Measurements from ENCODE around the gene ZBTB25.
A peak's percentile ranks its signal among the peaks of the same experiment; 100 is the strongest.

ZBTB25 gene

GRCh38 chr14:64478634-64479250, 24.9 kb downstream of the ZBTB25 start:
- DNase-seq (ENCODE audit: low read depth in 2 of 2), result no peak

- no peak for DNase-seq (ENCODE audit: low read depth in 2 of 2)
These were observed 27.2 kb downstream of the ZBTB25 start for GRCh38 chr14:64476438-64476837.

GRCh38 chr14:64475585-64476273, 27.9 kb downstream of the ZBTB25 start:
- DNase-seq (ENCODE audit: low read depth in 2 of 2), result no peak

DNA sequence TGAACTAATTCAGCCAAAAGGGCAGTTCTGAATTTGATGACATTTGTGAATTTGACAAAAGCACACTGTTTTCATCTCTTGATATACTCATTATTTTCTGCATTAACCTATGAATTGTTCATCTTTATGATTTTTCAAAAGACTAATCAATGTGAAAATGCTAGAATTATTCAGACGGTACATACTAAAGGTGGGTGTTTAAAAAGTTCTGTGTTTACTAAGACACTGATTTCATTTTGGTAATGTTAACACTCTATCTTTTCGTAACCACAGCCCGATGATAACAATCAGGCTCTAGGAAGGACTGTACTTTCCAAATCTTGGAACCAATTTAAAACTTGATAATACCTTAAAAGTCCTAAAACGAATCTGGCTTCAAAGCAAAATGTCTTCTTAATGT, 28.9 kb downstream of the ZBTB25 start:
- DNase-seq (ENCODE audit: low read depth in 2 of 2), result no peak

GRCh38 chr14:64474041-64474440, 29.6 kb downstream of the ZBTB25 start:
- no peak for DNase-seq (ENCODE audit: low read depth in 2 of 2)

DNA sequence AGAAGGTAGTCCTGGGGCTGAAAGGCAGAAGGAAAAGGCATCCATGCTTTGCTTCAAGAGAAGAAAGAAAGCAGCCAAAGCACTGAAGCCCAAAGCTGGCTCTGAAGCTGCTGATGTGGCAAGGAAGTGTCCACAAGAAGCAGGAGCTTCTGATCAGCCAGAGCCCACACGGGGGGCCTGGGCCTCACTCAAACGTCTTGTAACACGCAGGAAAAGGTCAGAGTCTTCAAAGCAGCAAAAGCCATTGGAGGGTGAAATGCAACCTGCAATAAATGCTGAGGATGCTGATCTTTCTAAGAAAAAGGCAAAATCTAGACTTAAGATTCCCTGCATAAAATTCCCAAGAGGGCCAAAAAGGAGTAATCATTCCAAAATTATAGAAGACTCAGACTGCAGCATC, 35.2 kb downstream of the ZBTB25 start:
- no peak for DNase-seq (ENCODE audit: low read depth in 2 of 2)

- DNase-seq (ENCODE audit: low read depth in 2 of 2), result no peak
These were observed 36.1 kb downstream of the ZBTB25 start for GRCh38 chr14:64467566-64467965.

- DNase-seq (ENCODE audit: low read depth in 2 of 2), result no peak
These were observed 36.5 kb downstream of the ZBTB25 start for GRCh38 chr14:64467101-64467500.

GRCh38 chr14:64465831-64466554, 37.6 kb downstream of the ZBTB25 start:
- DNase-seq (ENCODE audit: low read depth in 2 of 2), result no peak

DNA sequence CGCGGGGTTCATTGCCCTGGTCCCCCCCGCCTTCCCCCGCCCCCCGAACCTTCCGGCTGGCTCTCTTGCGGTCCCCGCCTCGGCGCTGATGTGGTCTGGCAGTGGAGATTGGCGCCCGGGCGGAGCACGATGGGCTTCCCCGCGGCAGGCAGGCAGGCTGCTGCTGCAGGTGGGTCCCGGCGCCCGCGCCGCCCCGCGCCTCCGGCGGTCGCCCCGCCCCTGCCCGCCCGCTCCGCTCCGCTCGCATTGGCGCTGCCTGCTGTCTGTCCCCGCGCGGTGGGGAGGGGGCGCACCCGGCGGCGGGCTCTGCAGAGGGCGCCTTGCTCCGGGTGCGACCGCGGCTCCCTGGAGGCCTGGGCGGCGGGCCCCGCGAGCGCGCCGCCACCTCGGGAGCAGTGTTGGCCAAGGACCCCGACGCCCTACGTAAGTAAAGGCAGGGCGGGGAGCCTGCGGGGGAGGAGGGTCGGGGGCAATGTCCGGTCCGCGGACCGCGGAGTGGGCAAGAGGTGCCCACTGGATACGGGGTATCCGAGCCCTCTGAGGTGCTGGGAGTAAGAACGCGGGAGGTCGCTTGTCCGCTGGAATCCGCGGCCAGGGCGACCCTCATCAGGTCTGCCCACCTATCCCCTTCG, 38.3 kb downstream of the ZBTB25 start, which contains the start of gene AKAP5:
Gene AKAP5, plus strand, starts transcription at position 309 of the 632 bp plus-strand sequence. CDS start 2,896 bp downstream, outside the sequence.
- peak; percentile 24 to 59 for DNase-seq (ENCODE audit: low read depth in 2 of 2)

- no peak for DNase-seq (ENCODE audit: low read depth in 2 of 2)
These were observed 39.0 kb downstream of the ZBTB25 start for GRCh38 chr14:64464651-64465050.

GRCh38 chr14:64463873-64464272, 39.8 kb downstream of the ZBTB25 start:
- DNase-seq (ENCODE audit: low read depth in 2 of 2), result no peak

DNA sequence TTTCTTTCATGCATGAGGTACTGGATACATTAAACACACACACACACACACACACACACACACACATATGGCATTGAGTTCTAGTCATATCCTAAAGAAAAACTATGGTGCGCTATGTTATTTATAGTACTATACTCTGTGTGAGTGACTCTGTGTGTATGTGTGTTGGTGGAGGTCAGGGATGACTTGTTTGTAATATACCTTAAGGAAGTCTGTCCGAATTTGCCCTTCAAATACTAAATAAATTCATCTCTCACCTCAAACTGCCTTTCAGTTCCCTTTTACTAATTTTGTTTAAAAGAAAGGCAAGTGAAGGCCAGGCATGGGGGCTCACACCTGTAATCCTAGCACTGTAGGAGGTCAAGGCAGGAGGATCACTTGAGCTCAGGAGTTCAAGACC, 40.4 kb downstream of the ZBTB25 start:
- no peak for DNase-seq (ENCODE audit: low read depth in 2 of 2)

- DNase-seq (ENCODE audit: low read depth in 2 of 2), result no peak
These were observed 42.4 kb downstream of the ZBTB25 start for GRCh38 chr14:64461221-64461620.

DNA sequence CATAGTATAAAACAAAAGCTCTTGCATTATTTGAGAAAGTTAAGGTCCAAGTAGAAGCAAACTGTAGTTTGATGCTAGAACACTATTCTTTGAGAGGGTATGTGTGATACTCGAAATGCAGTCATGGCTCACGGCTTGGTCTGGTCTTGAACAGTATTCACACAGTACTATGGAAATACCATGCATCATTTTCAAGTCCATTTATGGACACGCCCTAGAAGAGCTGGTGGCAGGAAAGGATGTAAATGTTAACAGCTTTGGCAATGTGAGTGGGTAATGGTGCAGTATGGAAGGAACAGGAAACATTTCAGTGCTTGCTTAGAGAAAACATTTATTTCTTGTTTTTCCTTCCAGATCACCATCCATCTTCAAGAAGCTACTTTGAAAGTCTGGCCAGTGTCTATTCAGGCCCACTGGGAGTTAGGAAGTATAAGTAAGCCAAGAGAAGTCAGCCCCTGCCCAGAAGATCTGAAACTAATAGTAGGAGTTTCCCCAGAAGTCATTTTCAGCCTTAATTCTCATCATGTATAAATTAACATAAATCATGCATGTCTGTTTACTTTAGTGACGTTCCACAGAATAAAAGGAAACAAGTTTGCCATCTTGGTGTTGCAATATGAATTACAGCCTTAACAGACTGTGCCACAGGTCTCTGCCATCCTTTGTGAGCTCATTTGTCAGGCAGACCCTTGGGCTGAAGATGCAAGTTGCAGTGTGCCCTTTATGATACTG, 44.1 kb downstream of the ZBTB25 start:
- DNase-seq (ENCODE audit: low read depth in 2 of 2), result no peak

DNA sequence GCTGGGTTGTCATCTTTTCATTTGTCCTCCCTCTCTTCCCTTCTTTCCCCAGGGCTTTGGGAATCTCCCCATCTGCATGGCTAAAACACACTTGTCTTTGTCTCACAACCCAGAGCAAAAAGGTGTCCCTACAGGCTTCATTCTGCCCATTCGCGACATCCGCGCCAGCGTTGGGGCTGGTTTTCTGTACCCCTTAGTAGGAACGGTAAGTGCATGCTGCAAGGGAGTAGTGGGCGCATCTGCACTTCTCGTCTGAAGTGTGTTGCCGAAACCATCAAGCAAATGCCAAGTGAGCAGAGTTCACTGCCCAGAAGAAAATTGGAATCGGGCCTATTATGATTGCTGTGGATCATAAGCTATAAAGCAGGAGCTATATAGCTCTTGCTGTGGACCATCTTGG, 49.0 kb downstream of the ZBTB25 start:
- DNase-seq (ENCODE audit: low read depth in 2 of 2), result no peak

DNA sequence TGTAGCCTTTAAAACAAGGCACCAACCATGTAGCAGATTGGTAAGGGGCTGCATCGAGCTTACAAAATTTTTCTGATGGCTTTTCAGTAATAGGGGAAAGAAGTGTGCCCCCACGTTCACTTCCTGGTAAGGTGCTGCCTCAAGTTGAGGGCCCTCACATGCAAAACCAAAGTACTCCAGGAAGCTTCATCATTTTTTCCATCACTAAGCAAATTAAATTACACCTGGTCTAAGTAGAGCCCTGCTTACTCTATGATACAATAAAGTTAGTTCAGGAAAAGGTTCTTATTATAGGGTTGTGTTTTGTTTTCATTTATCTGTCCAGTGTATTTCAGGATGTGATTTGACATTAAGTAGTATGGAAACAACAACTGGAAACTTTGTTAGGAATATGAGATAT, 53.4 kb downstream of the ZBTB25 start:
- DNase-seq (ENCODE audit: low read depth in 2 of 2), result no peak

- peak in 1 of 2 donors; percentile 41 for DNase-seq (ENCODE audit: low read depth in 2 of 2)
These were observed 55.6 kb downstream of the ZBTB25 start for GRCh38 chr14:64447876-64448670.

DNA sequence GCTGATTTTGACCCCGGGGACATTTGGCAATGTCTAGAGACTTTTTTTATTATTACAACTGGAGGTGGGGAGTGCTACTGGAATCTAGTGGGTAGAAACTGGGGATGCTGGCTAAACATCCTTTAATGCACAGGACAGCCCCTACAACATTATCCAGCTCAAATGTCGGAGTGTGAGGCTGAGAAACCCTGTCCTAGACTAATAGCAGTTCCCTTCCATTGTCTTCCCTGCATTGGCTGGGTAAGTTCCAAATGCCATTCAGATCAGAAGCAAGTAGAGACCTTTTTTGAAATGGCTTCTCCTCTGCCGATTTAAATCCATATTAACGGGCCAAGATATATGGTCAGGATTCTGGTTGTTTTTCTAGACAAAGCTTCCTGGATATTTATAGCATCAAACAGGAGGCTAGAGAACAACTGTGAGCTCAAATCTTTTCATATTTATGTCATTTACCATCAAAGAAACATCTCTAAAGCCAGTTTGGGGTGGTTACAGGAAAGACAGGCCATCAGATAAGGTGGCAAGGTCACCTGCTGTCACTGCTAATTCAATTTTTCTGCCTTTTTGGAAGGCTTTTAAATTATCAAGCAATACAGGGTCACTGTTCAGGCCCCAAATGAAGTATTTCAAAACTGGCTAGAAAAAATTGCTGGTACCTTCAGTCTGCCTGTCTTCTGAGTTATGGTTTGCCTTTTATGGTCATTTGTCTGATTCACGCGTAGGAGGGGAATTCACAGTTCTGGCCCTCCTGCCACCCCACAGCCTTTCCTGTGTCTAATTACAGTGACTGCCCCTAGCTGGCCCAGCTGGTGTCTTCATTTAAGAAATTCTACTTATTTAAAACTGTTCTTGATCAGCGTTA, 58.4 kb downstream of the ZBTB25 start:
- DNase-seq (ENCODE audit: low read depth in 2 of 2), result peak; percentile 29 to 43

- no peak for DNase-seq (ENCODE audit: low read depth in 2 of 2)
These were observed 59.5 kb downstream of the ZBTB25 start for GRCh38 chr14:64444140-64444539.
